NCI-H2029 (cell line): ENCODE results near the gene IGSF3.

Experiments
- DNase-seq: peaks from one replicate; lab custom pipeline; 2025; lab: John Stamatoyannopoulos, UW

Gene IGSF3

DNA sequence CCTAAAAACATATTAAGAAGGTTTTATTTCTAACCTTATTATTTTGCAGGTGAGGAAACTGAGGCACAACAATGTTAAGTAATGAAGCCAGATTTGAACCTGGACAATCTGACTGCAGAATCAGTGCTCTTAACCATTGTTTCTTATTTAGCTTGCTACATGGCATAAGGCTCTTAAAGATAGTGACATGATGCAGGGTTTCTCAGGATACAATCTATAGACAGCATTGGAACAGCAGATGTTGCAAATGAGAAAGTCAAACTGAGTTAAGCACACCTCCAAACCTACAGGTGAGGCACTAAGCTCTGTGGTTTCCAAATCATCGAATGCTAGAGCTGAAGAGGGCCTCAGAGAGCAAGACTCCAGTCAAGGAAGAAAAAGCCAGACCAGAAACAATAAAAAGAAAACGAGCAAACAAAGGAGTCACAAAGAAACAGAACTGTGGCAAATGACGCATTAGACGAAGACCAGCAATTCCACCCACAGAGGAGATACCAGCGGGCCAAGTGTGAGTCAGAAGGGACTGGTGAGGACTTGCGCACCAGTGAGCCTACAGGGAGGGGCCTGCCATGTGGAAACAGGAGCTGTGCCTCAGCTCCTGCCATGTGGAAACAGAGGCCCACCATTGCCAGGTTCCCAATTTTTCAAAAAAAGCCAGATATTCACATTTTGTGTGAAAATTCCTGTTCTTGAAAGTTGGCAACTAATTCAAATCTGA, 111.1 kb downstream of the IGSF3 start:
- DNase-seq, result no peak

DNA sequence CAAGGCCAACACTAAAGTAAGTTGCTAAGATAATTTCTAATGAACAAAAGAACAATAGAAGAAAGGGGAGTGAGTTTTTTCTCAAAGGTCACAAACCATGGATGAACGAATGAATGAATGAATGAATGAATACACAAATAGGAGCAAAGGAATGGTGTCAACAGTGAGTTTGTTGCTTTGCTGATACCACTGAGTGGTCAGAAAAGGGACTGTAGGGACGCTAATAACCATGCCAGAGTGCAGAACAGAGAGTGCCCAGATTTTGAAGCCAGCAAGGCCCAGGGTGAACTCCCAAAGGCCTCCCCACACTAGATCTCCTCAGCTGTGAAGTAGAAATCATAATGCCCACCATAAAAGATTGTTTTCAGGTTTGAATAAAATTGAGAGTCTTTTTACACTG, 112.6 kb downstream of the IGSF3 start:
- no peak for DNase-seq

DNA sequence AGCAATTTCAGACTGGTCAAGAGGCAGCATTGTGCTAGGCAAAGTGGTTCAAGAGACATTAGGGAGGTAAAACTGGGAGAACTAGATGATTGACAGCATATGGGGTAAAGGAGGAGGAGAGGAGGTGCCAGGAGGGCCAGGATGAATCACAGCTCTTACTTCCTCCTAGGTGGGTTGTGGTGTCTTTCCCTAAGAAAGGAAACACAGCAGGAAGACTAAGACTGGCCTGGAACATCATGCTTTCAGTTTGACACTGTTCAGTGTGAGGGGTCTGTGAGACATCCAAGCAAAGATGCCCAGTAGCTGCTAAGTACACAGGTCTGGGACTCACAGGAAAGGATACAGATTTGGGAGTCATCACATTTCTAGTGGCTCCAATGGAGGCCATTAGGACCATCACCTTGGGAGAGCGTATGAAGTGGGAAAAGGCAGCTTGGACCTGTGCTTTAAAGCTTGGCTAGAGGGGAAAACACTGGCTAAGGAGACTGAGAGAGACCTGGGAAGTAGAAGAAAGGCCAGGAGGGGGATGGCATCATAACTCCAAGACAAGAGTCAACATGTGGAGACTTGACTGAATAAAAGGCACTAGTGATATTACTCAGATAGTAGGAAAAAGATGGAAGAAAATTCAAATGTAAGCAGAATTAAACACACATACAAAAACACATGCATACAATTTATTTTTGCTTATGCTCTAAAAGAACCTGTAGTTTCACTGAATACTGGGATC, 114.0 kb downstream of the IGSF3 start:
- DNase-seq, result no peak

DNA sequence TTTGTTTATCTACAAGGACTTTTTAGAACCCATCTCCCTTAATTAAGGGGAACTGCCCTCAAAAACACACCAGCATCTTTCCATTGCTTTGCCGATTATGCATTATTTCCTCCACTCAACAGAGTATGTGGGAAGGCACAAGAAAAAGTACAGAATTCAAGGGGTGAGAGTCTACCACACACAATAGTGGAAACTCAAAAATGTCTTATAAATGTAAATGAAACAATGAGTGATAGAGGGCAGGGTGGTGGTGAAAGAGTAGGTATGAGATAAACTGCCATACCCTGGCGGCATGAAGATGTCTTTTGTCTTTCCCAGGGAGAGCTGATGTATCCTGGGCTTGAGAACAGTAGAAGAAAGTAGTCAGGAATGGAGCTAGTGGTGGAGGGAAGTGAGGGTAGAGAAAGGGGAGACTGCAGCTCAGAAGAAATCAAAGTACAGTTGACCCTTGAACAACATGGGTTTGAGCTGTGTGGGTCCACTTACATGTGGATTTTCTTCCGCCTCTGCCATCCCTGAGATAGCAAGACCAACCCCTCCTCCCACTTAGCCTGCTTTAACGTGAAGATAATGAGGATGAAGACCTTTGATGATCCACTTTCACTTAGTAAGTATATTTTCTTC, 121.1 kb downstream of the IGSF3 start:
- DNase-seq, result no peak

DNA sequence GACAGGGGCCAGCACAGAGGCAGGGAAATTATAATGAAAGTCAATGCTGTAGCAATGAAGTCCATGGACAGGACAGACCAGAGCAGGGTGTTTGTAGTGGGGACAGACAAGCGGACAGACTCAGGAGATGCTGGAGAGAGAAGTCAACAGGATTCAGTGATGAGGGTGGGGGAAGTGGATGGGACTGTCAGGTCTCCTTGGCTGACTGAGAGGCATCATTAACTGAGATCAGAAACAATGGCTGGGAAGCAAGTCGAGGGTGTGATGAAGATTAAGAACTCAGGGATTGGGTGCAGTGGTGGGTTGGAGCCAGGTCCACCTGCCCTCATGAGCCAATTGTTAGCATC, 122.2 kb downstream of the IGSF3 start:
- DNase-seq, result no peak

DNA sequence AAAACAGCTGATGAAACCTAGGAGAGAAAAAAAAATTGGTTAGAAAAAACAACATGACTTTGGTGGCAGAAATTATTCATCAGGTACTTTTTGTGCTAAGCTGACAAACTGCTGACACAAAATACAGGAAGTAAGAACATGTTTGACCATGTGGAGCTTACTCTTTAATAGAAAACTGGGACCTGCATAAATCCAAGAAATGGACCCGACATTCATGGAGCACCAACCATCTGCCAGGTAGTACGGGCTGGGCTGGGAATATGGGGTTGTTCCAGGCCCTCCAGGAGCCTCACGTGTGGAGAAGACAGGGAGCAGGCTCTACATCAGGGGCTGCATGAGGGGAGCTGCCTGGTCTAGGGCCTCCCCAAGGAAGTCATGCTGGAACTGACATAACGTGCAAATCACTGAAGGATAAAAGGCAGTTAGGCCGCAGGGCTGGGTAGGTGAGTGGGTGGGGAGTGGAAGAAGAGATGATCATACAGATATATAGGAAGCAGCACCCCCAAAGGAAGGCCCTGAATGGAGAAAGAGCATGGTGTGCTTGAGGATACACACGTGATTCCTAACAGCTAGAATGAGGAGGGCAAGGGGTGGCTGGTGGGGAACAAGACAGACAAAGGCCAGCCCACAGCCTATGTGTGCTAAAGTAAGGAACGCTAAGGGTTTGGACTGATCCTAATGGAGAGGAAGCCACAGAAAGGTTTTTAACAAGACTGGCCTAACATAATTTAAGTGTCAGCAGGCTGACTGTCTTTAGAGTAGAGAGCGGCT, 122.8 kb downstream of the IGSF3 start:
- DNase-seq, result no peak

DNA sequence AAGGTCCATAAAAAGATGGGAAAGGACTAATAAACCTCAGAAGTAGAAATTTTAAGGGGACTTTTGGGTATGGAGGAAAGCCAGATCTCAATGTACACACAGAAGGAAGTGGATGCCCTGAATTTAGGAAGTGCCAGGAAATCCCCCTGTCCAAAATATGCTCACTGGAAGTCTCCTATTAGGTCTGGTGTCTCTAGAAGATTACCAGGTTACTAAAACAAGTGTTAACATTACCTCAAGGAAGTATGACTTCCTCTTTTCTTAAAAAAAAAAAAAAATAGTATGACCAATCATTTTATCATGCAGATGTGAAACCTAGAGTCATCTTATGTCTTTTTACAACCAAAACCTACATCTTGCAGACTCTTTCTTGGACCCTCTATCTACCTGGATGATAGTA, 127.4 kb downstream of the IGSF3 start:
- no peak for DNase-seq

DNA sequence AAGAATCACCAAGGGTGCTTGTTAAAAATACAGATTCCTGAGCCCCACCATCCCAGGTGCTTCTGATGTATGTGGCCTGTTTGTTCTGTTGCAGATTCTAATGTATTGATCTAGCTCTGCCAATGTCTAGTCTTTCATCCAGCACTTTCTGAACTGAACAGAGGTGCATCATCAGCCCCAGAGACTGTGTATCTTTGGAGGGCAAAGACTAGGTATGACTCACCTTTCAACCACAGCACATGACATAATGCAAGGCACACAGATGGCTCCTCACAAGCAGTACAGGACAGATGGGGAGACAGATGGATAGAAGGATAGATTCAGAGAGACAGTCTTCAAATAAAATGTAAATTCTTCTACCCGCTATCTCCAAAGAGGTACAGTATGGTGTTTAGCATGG, 129.0 kb downstream of the IGSF3 start:
- DNase-seq, result no peak

DNA sequence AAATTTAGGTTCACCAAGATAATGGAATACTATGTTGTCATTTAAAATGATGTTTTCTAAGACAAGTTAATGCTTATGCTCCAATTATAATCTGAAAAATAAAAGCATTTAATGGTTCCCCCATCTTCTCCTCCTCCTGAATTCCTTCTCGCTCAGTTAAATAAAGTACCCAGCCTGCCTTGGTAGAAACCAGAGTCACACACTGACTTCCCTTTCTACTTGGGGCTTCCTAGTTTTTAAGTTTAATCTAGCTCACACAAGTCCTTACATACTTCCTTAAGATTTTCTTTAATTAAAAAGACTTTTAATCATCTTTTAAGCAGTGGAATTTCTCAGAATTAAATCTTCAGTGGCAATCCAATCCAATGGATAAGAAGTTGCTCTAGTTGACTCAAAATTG, 129.6 kb downstream of the IGSF3 start:
- DNase-seq, result no peak

DNA sequence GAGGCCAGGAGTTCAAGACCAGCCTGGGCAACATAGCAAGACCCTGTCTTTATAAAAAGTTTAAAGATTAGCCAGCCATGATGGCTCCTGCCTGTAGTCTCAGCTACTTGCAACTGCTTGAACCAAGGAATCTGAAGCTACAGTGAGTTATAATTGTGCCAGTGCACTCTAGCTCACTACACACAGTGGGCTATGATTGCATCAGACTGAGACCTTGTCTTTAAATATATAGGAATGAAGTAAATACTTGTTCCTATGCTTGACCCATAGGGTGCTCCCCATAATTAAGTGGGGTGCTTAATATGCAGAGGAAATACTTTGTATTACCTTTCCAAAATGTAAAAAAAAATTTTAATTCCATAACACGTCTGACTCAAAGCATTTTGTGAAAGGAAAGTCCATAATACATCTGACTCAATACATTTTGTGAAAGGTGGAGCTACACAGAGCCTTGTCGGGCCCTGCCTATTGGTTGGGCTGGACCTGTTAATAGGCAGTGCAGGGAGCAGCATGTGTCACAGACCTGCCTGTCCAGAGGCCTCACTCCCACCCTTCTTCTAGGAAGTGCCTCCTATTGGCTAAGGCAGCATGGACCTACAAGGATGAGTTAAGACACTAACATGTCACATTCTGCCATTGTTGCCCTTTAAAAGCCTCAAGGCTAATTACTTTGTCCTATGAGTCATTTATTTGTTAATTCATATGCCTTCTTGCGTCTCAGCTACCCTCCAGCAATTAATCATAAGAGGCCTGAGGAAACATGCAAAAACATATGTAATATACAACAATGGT, 130.3 kb downstream of the IGSF3 start:
- no peak for DNase-seq

DNA sequence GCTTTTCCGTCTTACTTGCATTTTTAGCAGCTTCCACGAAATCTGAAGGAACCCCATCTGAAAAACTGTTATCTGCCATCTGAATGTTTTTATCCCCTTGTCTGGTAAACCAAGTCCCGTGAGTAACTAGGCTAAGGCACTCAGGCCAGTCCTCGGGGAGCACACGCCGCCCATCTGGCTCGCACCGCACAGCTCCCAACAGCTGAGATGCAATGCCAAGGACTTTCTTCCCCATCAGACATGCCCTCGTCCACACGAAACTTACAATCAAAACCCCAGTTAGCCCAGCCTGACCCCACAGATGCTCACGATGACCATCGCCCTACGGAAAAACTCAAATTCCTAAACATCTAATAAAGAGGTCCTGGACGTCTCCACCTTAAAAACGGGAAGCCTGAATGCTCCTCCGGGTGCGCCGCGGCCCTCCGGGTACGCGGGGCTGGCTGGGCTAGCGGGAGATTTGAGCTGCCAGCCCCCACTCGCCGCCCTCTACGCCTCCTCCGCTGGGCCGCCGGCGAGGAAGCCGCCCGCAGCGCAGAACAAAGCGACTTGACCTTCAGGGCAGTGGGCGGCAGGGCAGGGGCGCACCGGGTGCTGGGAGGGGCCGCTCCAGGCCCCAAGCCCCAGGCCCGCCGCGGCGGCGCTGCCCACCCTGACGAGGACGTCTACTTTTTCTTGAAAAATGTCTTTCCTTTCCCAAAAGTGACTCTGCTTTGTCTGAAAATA, 133.4 kb downstream of the IGSF3 start:
- no peak for DNase-seq

DNA sequence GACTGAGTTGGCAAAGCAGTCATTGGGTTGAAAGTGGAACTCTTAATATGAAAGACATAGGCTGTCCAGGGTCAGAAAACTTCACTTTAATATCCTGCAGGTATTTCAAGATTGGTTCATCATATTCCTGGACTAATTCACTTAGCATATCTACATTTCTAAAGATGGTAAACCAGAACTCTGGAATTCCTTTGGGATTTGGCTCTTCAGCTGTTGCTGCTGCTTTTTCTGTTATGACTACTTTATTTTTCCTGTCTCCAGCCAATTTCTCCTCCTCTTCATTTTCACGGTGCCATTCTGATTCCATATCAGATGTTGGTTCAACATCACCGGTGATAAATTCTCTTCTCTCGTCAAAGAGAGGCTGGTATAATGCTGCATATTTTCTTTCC, 134.1 kb downstream of the IGSF3 start:
- no peak for DNase-seq

DNA sequence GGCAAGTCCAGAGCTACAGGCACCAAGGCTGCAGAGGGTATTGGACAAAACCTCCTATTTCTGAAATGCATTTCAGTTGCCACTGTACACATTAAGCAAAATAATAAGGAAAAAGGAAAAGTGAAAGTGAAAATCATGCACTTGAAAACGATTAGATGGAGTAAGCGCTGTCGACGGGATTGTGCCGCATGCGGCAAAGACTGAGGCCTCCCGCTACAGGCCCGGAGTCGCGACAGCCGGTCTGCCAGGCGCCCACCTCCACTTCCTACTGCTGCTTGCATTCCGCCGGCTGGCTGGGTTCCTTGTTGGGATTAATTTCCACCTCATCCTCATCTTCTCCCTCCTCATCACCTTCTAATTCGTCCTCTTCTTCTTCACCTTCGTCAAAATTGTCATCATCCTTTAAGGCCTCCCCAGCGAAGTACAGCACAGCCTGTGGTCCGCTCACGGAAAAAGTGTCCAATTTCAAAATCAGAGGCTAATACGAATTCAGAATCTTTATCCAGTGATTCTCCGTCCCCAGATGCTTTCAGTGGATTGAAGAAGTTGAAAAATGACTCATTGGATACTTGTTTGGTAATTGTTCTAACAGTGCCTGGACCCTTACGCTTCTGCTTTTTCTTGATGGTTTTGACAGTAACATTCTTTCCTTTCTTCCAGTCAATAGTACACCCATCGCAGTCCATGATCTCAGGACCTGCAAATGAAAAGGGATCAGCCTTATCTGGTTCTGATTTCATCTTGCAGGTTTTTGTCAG, 134.7 kb downstream of the IGSF3 start:
- DNase-seq, result no peak

DNA sequence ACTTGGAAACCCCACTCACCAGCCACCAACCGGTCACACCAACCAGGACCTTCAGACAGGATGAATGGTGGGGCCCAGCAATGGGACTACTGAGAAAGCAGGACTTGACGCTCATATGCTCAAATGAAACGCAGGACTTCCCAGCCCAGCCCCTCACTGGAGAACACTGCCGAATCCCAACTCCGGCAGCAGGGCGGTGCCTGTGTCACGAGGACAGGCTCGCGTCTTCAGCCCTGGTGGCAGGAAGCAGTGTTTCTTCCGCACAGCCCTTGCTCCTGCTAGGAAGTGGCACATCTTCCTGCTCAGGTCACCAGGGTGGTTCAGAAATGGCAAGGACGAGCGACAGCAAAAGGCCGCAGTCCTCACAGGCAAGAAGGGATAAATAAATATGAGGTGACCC, 135.6 kb downstream of the IGSF3 start:
- DNase-seq, result no peak

DNA sequence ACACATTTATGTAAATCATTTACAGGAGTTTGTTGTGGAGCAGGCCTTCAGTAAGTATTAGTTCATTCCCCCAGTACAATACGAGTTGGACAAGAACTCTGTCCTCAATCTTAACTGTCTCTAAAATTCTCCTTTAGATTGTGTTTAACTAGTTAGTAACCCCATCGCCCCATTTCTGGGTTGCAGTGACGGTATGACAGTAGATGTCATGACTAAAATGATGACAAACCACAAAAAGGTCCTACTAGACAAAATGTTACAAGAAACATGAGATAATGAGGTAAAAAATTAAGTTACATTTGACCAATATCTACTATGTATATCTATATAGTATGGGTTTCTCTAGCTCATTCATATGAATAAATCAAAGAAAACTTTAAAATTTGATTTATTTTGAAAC, 137.9 kb downstream of the IGSF3 start:
- DNase-seq, result no peak

DNA sequence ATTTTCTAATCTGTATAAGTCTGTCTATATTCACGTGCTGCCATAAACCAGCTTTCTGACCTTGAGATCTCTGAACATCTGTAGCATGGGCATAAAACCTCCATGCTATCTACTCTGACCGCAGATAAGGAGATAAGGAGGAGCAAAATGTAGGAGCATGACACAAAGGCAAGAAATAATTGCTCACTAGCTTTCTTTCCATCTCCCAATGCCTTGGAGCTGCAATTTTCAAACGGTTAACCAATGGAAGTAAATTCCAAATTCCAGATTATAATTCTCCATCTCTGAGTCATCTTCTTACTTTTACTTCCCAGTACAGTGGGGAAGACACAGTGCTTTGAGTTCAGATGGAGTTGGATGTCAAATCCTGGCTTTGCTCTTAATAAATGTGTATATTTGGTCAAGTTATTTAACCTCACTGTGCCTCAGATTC, 138.3 kb downstream of the IGSF3 start:
- DNase-seq, result no peak

DNA sequence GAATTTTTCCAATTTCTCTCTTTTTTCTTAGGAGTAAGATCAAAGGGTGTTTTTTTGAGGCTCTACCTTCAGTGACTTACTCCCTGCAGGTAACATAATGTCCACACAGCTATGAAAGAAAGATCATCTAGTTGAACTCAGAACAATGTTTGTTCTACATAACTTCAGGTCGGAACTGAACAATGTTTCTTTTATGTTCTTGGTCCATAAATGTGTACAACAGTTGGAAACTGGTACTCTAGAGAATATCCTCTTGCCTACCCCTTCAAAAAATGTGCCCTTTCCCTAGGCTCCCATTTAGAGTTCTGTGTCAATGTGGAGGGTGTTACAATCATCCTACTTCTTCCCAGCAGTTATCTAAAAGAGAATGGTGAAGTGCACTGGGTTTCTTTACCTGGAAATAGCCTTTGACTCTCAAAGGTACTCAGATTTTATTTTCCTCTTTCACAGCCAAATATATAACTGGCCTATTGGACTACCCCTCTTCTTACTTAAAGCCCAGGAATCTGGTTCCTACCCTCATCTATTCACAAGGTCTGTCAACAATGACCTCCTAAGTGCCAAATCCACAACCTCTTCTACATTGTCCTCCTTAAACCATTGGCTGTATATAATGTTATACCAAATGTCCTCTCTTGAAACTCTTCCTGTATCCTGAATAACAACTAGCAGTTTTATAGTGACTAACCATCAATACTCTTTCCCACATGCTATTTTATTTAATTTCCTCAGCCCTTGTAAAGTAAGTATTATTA, 139.0 kb downstream of the IGSF3 start:
- DNase-seq, result no peak

DNA sequence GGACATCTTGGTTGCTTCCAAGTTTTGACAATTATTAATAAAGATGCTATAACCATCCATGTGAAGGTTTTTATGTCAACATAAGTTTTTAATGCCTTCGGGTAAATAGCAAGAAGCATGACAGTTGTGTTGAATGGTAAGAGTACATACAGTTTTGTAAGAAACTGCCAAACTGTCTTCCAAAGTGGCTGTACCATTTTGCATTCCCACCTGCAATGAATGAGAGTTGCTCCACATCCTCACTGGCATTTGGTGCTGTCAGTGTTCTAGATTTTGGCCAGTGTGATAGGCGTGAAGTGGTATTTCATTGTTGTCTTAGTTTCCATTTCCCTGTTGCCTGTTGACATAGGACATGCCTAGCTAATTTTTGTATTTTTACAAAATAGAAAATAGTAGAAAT, 142.1 kb downstream of the IGSF3 start:
- DNase-seq, result no peak
